Upper lobe of left lung (tissue), 6 donors: ENCODE data around the gene GRIK2. TPM values are rescaled to one million over a fixed set of nuclear protein-coding genes. Genes with fewer than 3 reads are reported as not detected.
A peak's percentile ranks its signal among the peaks of the same experiment; 100 is the strongest.

Experiments
- ATAC-seq, 2 donors: fragments of 200-7000 bp; cut with Tn5 transposase; one replicate each; pipeline ENCODE4 v1.9.1; 2022; ENCODE audit warnings: mild to moderate bottlenecking in 2 of 2, moderate library complexity in 2 of 2; ENCODE audit not compliant: low FRiP score in 2 of 2
- DNase-seq, 2 donors: peaks; one replicate each; pipeline ENCODE4 v3.0.0-alpha.2; 2019 to 2020
- H3K27ac ChIP-seq, 4 donors: fragments of 200-600 bp; sonication (generic); one replicate each; pipeline ENCODE4 v1.5.1; 2016 to 2019
- H3K27me3 ChIP-seq, 4 donors: fragments of 200-600 bp; sonication (generic); one replicate each; pipeline ENCODE4 v1.5.1; 2017 to 2019
- H3K36me3 ChIP-seq, 4 donors: fragments of 200-600 bp; sonication (generic); one replicate each; pipeline ENCODE4 v1.5.1; 2016 to 2019
- H3K4me1 ChIP-seq, 4 donors: fragments of 200-600 bp; sonication (generic); one replicate each; pipeline ENCODE4 v1.5.1; 2018 to 2019
- H3K4me3 ChIP-seq, 4 donors: fragments of 200-600 bp; sonication (generic); one replicate each; pipeline ENCODE4 v1.5.1; 2017 to 2019; ENCODE audit warnings: mild to moderate bottlenecking in 2 of 4, moderate library complexity in 1 of 4
- H3K9me3 ChIP-seq, 4 donors: fragments of 200-600 bp; sonication (generic); one replicate each; pipeline ENCODE4 v1.5.1; 2018 to 2019
- EP300 ChIP-seq, 4 donors: sonication (generic); formaldehyde crosslinking; IDR thresholded peaks; one replicate each; pipeline ENCODE4 v1.5.1; 2017; ENCODE audit warnings: antibody characterized with exemption in 4 of 4, control low read depth in 2 of 4
- POLR2A ChIP-seq, 4 donors: fragments of 450-650 bp; IDR thresholded peaks; one replicate each; pipeline ENCODE4 v1.5.1; 2016 to 2017; ENCODE audit warnings: antibody characterized with exemption in 4 of 4, mild to moderate bottlenecking in 2 of 4
- POLR2AphosphoS5 ChIP-seq, 2 donors: sonication (generic); formaldehyde crosslinking; IDR thresholded peaks; one replicate each; pipeline ENCODE4 v1.5.1; 2017; ENCODE audit warnings: antibody characterized with exemption in 2 of 2
- WGBS, 2 donors: methylation state at CpG; one replicate each; pipeline ENCODE4 v1.1.5; 2017 to 2018; 5-methylcytosine and 5-hydroxymethylcytosine counted together
- total RNA-seq, 6 donors: library from RNA; depleted of rRNA in 4 of 6; stranded (reverse); fragments of >200 nt in 4 of 6; gene quantifications; one replicate each; pipeline versions ENCODE4 v1.1.0 to v1.2.1, GENCODE V29; 2016 to 2021
- TF ChIP-seq, protein P1 (sequence below), 6 experiments: fragments of 450-650 bp in 4 of 6; fragments of 200-600 bp in 2 of 6; sonication (generic) in 2 of 6; IDR thresholded peaks; one replicate each; pipeline ENCODE4 v1.5.1; 2016 to 2019; ENCODE audit warnings: antibody characterized with exemption in 6 of 6
- donor health status: DM: no; HTN: no; CAD: no; lungs with moderate emphysema.
- donor health status: DM: no; HTN: yes; CAD: no; lungs with severe emphysema.

The GRIK2 gene
- total RNA-seq, 6 donors from 2014 or later, result 0.07 to 1.2 (median 0.50) TPM; not detected in 2

DNA sequence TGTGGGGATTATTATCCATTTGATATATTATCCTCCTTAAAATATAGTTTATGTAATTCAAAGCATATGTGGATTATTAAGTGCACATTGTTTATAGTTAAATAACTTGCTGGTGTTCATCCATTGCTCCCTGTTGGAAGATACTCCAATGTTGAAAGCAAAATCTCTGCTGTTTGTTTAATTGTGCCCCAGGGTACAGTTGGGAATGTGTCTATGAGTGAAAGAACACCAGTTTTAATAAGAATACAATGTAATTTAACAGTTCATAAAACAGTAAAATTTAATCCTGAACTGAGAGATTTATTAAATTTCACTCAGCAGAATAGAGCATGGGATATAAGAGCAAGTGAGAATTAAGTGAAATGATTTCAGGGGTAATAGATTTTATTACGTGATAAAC lies 364.9 kb downstream of the GRIK2 start:
- no peak for DNase-seq
- Histone ChIP-seq H3K4me3 (no peak overlapping the region), H3K27ac (no peak overlapping the region), H3K4me1 (no peaks in the 10 kb centered on the region), H3K36me3 (no peaks in the 10 kb centered on the region), H3K9me3 (no peaks in the 10 kb centered on the region), H3K27me3 (no peaks in the 10 kb centered on the region)
- 78 to 79% methylated on average over 1 of the region's 1 CpG for WGBS, 2 donors
- TF ChIP-seq EP300 (IDR thresholded peaks at IDR 0.05) (no peak), POLR2AphosphoS5 (IDR thresholded peaks at IDR 0.05) (no peak), POLR2A (IDR thresholded peaks at IDR 0.05) (no peak)
- TF ChIP-seq, protein P1, sequence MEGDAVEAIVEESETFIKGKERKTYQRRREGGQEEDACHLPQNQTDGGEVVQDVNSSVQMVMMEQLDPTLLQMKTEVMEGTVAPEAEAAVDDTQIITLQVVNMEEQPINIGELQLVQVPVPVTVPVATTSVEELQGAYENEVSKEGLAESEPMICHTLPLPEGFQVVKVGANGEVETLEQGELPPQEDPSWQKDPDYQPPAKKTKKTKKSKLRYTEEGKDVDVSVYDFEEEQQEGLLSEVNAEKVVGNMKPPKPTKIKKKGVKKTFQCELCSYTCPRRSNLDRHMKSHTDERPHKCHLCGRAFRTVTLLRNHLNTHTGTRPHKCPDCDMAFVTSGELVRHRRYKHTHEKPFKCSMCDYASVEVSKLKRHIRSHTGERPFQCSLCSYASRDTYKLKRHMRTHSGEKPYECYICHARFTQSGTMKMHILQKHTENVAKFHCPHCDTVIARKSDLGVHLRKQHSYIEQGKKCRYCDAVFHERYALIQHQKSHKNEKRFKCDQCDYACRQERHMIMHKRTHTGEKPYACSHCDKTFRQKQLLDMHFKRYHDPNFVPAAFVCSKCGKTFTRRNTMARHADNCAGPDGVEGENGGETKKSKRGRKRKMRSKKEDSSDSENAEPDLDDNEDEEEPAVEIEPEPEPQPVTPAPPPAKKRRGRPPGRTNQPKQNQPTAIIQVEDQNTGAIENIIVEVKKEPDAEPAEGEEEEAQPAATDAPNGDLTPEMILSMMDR (IDR thresholded peaks at IDR 0.05), result no peak
- no peak for ATAC-seq

DNA sequence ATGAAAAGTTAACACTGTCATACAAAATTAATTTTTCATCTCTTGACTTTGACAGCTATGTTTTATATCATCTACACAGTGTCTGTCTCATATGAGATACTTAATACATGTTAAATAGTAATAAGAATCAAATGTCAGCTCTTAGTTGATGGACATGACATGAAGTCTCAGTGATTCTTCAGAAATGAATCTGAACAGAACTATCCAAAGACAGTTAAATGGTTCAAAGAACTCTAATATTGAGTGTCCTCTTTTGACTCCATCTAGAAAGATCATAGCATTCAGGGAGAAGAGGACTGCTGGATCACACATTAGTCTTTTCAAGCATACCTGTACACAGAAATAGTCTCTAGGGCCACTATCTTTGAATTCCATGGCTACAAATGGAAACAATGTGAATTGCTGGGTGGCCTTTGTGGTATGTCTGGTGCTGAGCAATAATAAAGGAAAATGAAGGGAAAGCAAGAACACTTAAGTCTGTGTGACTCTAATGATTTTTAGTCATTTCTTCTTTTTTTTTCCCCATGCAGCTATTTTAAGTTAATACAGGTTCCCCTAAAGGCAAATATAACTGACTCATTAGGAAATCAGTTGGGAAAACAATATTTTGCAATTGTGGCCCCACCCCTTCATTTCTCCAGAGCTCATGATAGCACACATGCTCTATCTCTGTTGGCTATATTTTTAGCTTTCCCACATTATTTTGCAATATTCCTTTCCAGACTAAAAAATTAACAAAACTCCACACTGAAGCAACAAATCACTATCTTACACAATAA lies 367.5 kb downstream of the GRIK2 start:
- Histone ChIP-seq H3K27me3 (no peaks in the 10 kb centered on the region), H3K9me3 (no peaks in the 10 kb centered on the region), H3K4me3 (no peak overlapping the region), H3K27ac (no peak overlapping the region), H3K36me3 (no peaks in the 10 kb centered on the region), H3K4me1 (no peaks in the 10 kb centered on the region)
- ATAC-seq (peak in 1 of 2 donors; percentile 64), DNase-seq (no peak)
- TF ChIP-seq EP300 (IDR thresholded peaks at IDR 0.05) (no peak), POLR2A (IDR thresholded peaks at IDR 0.05) (no peak), POLR2AphosphoS5 (IDR thresholded peaks at IDR 0.05) (no peak)
- TF ChIP-seq, protein P1 (IDR thresholded peaks at IDR 0.05), result no peak

DNA sequence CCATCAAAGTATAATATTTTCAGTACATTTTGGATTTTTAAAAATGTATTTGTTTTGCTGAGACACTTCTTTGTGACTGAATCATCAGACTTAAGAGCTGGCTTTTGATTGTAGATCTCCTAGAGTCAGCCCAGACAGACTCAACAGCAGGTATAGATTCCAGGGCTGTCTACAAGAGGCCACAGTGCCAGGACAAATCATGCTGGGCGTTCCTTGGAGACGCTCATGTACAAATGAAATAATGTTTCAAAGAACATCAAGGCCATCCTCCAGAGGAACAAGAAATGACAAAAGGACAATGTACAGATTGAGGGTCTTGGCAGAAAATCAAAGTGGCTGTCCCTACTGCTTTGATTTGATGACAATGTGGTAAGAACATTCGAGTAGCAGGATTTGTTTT lies 369.3 kb downstream of the GRIK2 start:
- Histone ChIP-seq H3K27ac (no peak overlapping the region), H3K9me3 (no peaks in the 10 kb centered on the region), H3K27me3 (no peaks in the 10 kb centered on the region), H3K36me3 (no peaks in the 10 kb centered on the region), H3K4me1 (no peaks in the 10 kb centered on the region), H3K4me3 (no peak overlapping the region)
- TF ChIP-seq POLR2A (IDR thresholded peaks at IDR 0.05) (no peak), EP300 (IDR thresholded peaks at IDR 0.05) (no peak), POLR2AphosphoS5 (IDR thresholded peaks at IDR 0.05) (no peak)
- TF ChIP-seq, protein P1 (IDR thresholded peaks at IDR 0.05), result no peak
- ATAC-seq (no peak), DNase-seq (no peak)
- WGBS, 2 donors, result 46 to 58% methylated on average over 3 of the region's 3 CpGs

DNA sequence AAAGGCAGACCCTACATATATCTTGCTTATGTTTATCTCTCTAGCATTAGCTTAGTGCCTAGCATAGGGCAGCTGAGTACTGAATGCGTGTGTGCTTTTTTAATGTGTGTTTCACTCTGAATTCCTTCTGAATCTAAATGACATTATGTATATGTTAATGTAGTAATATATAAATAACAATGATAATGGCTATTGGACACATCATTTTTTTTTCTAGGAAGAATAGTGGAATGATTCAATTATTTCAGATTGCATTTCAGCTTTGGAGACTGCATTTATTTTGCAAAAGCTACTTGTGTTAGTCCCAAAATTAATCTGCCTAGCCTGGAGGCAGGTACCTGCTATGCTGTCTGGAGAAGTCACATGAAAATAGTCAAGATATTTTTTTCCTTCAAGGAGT lies 371.8 kb downstream of the GRIK2 start:
- no peaks in the 10 kb centered on the region for H3K36me3 ChIP-seq
- no peaks in the 10 kb centered on the region for H3K27me3 ChIP-seq
- H3K27ac ChIP-seq, result no peak overlapping the region
- no peaks in the 10 kb centered on the region for H3K9me3 ChIP-seq
- 78 to 91% methylated on average over 1 of the region's 1 CpG for WGBS, 2 donors
- TF ChIP-seq POLR2AphosphoS5 (IDR thresholded peaks at IDR 0.05) (no peak), POLR2A (IDR thresholded peaks at IDR 0.05) (no peak), EP300 (IDR thresholded peaks at IDR 0.05) (no peak)
- TF ChIP-seq, protein P1 (IDR thresholded peaks at IDR 0.05), result no peak
- H3K4me3 ChIP-seq, result no peak overlapping the region
- H3K4me1 ChIP-seq, result no peaks in the 10 kb centered on the region
- DNase-seq (no peak), ATAC-seq (no peak)

DNA sequence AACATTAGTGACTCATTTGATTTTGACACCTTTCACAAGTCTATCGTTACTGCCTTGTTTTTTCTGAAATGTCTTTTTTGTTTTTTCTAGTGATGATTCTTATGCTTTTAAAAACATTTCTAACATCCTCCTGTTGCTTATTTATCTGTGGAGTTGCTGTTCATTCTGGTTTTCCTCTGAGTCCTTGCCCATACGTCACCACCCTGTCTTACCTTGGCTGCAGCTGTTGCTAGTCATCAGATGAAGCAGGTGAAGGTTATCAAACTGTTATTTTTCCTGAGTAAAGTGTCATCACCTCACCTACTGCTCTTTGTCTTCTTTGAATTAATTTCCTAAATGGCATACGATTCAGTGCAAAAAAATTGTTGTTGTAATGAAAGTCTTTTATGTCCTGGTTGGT lies 376.6 kb downstream of the GRIK2 start:
- ATAC-seq (no peak), DNase-seq (no peak)
- no peak overlapping the region for H3K4me3 ChIP-seq
- no peak overlapping the region for H3K27ac ChIP-seq
- no peaks in the 10 kb centered on the region for H3K27me3 ChIP-seq
- H3K36me3 ChIP-seq, result no peaks in the 10 kb centered on the region
- TF ChIP-seq POLR2A (IDR thresholded peaks at IDR 0.05) (no peak), EP300 (IDR thresholded peaks at IDR 0.05) (no peak), POLR2AphosphoS5 (IDR thresholded peaks at IDR 0.05) (no peak)
- H3K4me1 ChIP-seq, result no peaks in the 10 kb centered on the region
- H3K9me3 ChIP-seq, result no peaks in the 10 kb centered on the region
- 68% methylated on average over 3 of the region's 3 CpGs for WGBS, 2 donors
